HepG2 (cell line): ENCODE data around the gene TMEM253. TPM values are rescaled to one million over a fixed set of nuclear protein-coding genes. Genes with fewer than 3 reads are reported as not detected.

ENCODE experiments used
- CEBPG ChIP-seq: IDR thresholded peaks from 2 replicates; pipeline ENCODE4 v1.6.1; 2016
- FOXO1 ChIP-seq: sonication (generic); formaldehyde crosslinking; IDR thresholded peaks from 2 replicates; pipeline ENCODE4 v1.4.0; 2020; ENCODE audit warnings: missing genetic modification reagents
- GATAD1 ChIP-seq: IDR thresholded peaks from 2 replicates; pipeline ENCODE4 v1.6.1; 2016; ENCODE audit warnings: missing genetic modification reagents, missing compliant biosample characterization
- HIVEP1 ChIP-seq: sonication (generic); formaldehyde crosslinking; IDR thresholded peaks from 2 replicates; pipeline ENCODE4 v1.4.0; 2020; ENCODE audit warnings: mild to moderate bottlenecking, missing genetic modification reagents
- MBD4 ChIP-seq: IDR thresholded peaks from 2 replicates; pipeline ENCODE4 v1.6.1; 2012; ENCODE audit warnings: low read length, inconsistent platforms, borderline replicate concordance
- MLXIP ChIP-seq: sonication (generic); formaldehyde crosslinking; IDR thresholded peaks from 2 replicates; pipeline ENCODE4 v1.9.0; 2021; ENCODE audit warnings: missing genetic modification reagents, borderline replicate concordance
- MTA1 ChIP-seq: sonication (generic); formaldehyde crosslinking; IDR thresholded peaks from 2 replicates; pipeline ENCODE4 v1.4.0; 2020; ENCODE audit warnings: missing genetic modification reagents, mild to moderate bottlenecking, borderline replicate concordance
- NKX3-1 ChIP-seq: sonication (generic); formaldehyde crosslinking; IDR thresholded peaks from 2 replicates; pipeline ENCODE4 v1.5.0; 2020; ENCODE audit warnings: missing genetic modification reagents
- RBAK ChIP-seq: sonication (generic); formaldehyde crosslinking; IDR thresholded peaks from 2 replicates; pipeline ENCODE4 v1.5.1; 2020; ENCODE audit warnings: mild to moderate bottlenecking, missing genetic modification reagents
- RFXAP ChIP-seq: sonication (generic); formaldehyde crosslinking; IDR thresholded peaks from 2 replicates; pipeline ENCODE4 v1.4.0; 2020; ENCODE audit warnings: missing genetic modification reagents, borderline replicate concordance
- SP4 ChIP-seq: sonication (generic); formaldehyde crosslinking; IDR thresholded peaks from 2 replicates; pipeline ENCODE4 v1.8.1; 2023; ENCODE audit warnings: mild to moderate bottlenecking, missing genetic modification reagents
- SSRP1 ChIP-seq: IDR thresholded peaks from 2 replicates; pipeline ENCODE4 v1.6.1; 2016; ENCODE audit warnings: control low read depth
- TEAD3 ChIP-seq: optimal IDR thresholded peaks from 2 replicates; pipeline ENCODE3; 2016; ENCODE audit warnings: borderline replicate concordance
- U2AF2 ChIP-seq: fragments of 200-400 bp; formaldehyde crosslinking; IDR thresholded peaks from 2 replicates; pipeline ENCODE4 v1.6.1; 2017; ENCODE audit warnings: low read depth, mild to moderate bottlenecking, low read length
- ZKSCAN5 ChIP-seq: sonication (generic); formaldehyde crosslinking; IDR thresholded peaks from 2 replicates; pipeline ENCODE4 v1.5.1; 2020; ENCODE audit warnings: mild to moderate bottlenecking, missing genetic modification reagents
- ZNF10 ChIP-seq: sonication (generic); formaldehyde crosslinking; IDR thresholded peaks from 2 replicates; pipeline ENCODE4 v1.4.0; 2020; ENCODE audit warnings: mild to moderate bottlenecking, low read depth, missing genetic modification reagents, borderline replicate concordance
- ZNF136 ChIP-seq: sonication (generic); formaldehyde crosslinking; IDR thresholded peaks from 2 replicates; pipeline ENCODE4 v1.8.1; 2022; ENCODE audit warnings: low read depth, mild to moderate bottlenecking, moderate library complexity, missing genetic modification reagents
- ZNF138 ChIP-seq: sonication (generic); formaldehyde crosslinking; IDR thresholded peaks from 2 replicates; pipeline ENCODE4 v1.5.0; 2020; ENCODE audit warnings: mild to moderate bottlenecking, low read depth, missing genetic modification reagents
- ZNF558 ChIP-seq: sonication (generic); formaldehyde crosslinking; IDR thresholded peaks from 2 replicates; pipeline ENCODE4 v1.9.0; 2022; ENCODE audit warnings: mild to moderate bottlenecking, missing genetic modification reagents, borderline replicate concordance
- ZNF563 ChIP-seq: sonication (generic); formaldehyde crosslinking; IDR thresholded peaks from 2 replicates; pipeline ENCODE4 v1.8.0; 2022; ENCODE audit warnings: mild to moderate bottlenecking, moderate library complexity, missing genetic modification reagents
- ZNF598 ChIP-seq: sonication (generic); formaldehyde crosslinking; IDR thresholded peaks from 2 replicates; pipeline ENCODE4 v1.5.1; 2020; ENCODE audit warnings: mild to moderate bottlenecking, missing genetic modification reagents, borderline replicate concordance
- ZSCAN9 ChIP-seq: IDR thresholded peaks from 2 replicates; pipeline ENCODE4 v1.6.1; 2016; ENCODE audit warnings: borderline replicate concordance
- polyA plus RNA-seq, 8 experiments: library from polyadenylated mRNA; depleted of rRNA in 3 of 8; stranded (reverse) in 7 of 8; unstranded in 1 of 8; fragments of >200 nt; fragmentation: Illumina TruSeq in 4 of 8; extraction: Trizol in 4 of 8; gene quantifications; 2 replicates each; pipeline versions ENCODE4 v1.2.1 to v1.2.3, GENCODE V29; 2011 to 2016; ENCODE audit warnings: low read depth in 4 of 8, missing spikeins in 1 of 8, mixed read lengths in 1 of 8; ENCODE audit not compliant: insufficient read depth in 1 of 8
- total RNA-seq, 5 experiments: library from RNA; depleted of rRNA; stranded (reverse); fragments of >200 nt; fragmentation: Illumina TruSeq; extraction: Trizol; gene quantifications; 2 replicates each; pipeline ENCODE4 v1.2.3, GENCODE V29; 2016; ENCODE audit warnings: low read depth in 1 of 5
- TF ChIP-seq, protein P1 (sequence below), 2 experiments: sonication (generic) in 1 of 2; formaldehyde crosslinking in 1 of 2; IDR thresholded peaks; 2 replicates each; pipeline versions ENCODE4 v1.6.1 to v1.9.0; 2014 to 2022; ENCODE audit warnings: antibody characterized with exemption in 1 of 2, borderline replicate concordance in 1 of 2, inconsistent platforms in 1 of 2, low read depth in 1 of 2, missing genetic modification reagents in 1 of 2

The TMEM253 gene
- total and polyA plus RNA-seq, 2 of the 13 experiments (the other 11 are each of a cell fraction or from before 2014, with no cell fraction given) = 0.29 to 0.45 TPM

GRCh38 chr14:21096978-21097635, 3.8 kb upstream of the TMEM253 start (continued):
- TF ChIP-seq ZNF138 (CRISPR knock-in tag) (no peak), TEAD3 (CRISPR knock-in tag) (no peak), ZNF558 (CRISPR knock-in tag) (no peak), ZNF598 (CRISPR knock-in tag) (no peak), NKX3-1 (CRISPR knock-in tag) (no peak), RFXAP (no peak), RBAK (CRISPR knock-in tag) (no peak), ZKSCAN5 (CRISPR knock-in tag) (no peak), MTA1 (CRISPR knock-in tag) (0 out of 2 replicates have a peak, but pooled peaks have one; percentile 41), ZNF136 (CRISPR knock-in tag) (no peak), SP4 (CRISPR knock-in tag) (peak; percentile 45; the same call in 1 of the 2 replicates), ZNF563 (0 out of 2 replicates have a peak, but pooled peaks have one; percentile 27), ZNF10 (no peak), HIVEP1 (no peak; the same call in 1 of the 2 replicates), ZSCAN9 (CRISPR knock-in tag) (no peak), FOXO1 (0 out of 2 replicates have a peak, but pooled peaks have one; percentile 12), SSRP1 (CRISPR knock-in tag) (0 out of 2 replicates have a peak, but pooled peaks have one; percentile 47), U2AF2 (no peak), CEBPG (CRISPR knock-in tag) (no peak), MBD4 (no peak), MLXIP (CRISPR knock-in tag) (no peak), GATAD1 (CRISPR knock-in tag) (no peak)
- TF ChIP-seq, protein P1, sequence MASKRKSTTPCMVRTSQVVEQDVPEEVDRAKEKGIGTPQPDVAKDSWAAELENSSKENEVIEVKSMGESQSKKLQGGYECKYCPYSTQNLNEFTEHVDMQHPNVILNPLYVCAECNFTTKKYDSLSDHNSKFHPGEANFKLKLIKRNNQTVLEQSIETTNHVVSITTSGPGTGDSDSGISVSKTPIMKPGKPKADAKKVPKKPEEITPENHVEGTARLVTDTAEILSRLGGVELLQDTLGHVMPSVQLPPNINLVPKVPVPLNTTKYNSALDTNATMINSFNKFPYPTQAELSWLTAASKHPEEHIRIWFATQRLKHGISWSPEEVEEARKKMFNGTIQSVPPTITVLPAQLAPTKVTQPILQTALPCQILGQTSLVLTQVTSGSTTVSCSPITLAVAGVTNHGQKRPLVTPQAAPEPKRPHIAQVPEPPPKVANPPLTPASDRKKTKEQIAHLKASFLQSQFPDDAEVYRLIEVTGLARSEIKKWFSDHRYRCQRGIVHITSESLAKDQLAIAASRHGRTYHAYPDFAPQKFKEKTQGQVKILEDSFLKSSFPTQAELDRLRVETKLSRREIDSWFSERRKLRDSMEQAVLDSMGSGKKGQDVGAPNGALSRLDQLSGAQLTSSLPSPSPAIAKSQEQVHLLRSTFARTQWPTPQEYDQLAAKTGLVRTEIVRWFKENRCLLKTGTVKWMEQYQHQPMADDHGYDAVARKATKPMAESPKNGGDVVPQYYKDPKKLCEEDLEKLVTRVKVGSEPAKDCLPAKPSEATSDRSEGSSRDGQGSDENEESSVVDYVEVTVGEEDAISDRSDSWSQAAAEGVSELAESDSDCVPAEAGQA (IDR thresholded peaks at IDR 0.05; ENCODE audit: low read depth) = no peak
- TF ChIP-seq, protein P1 (CRISPR knock-in tag; IDR thresholded peaks at IDR 0.05; ENCODE audit: borderline replicate concordance) = no peak
